ENCODE measurements around the gene CSF1. TPM values are rescaled to one million over a fixed set of nuclear protein-coding genes. Genes with fewer than 3 reads are reported as not detected.

Gene CSF1
- total RNA-seq, 2 experiments from 2014 or later, result 37.7 to 44.8 TPM

DNA sequence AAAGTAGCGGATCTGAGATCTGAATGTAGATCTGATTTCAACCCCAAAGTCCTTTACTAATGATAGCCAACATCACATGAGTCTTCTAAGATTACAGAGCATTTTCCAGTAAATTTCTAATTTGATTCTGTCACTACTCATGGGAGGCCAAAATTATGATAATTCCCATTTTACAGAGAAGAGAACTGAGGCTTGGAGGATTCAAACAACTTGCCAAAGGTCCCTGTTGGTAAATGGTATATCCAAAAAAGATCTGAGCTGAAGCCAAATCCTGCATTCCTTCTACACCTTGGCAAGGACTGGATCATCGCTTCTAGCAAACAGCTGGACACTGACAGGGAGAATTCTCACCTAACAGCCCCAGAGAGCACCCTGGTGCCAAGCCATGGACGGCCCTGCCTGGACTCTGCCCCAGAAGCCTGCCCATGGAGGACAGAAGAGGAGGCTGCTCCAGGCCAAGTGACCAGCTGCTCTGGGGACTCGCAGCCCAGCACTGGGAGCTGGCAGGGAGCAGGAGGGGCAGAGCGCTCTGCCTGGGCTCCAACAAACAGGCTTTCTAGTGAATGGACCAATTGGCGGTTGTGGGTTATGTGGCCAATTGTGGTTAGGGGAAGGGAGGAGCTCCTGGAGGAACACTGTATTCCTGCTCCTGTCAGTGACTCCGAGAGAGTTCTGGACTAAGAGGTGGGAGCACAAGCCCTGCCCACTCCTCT, 6.4 kb upstream of the CSF1 start:
- Mint-ChIP-seq H3K4me1 (peaks cover 29% of the 10 kb centered on the region), H3K4me3 (no peak overlapping the region), H3K9me3 (ENCODE audit: low read depth) (no peaks in the 10 kb centered on the region), H3K27ac (no peak overlapping the region), H3K27me3 (no peaks in the 10 kb centered on the region), H3K36me3 (ENCODE audit: low read depth) (peaks cover 5% of the 10 kb centered on the region)
- intact Hi-C loops (cut with DNase I, micrococcal nuclease), result no loop called here
- ChIA-PET CTCF (interaction anchor here (0.7 to 2.7 kb wide), 6 partner anchors 11 to 107 kb away, joined by 3 to 7 read pairs (median 4); partner anchors contain the start of gene AHCYL1), POLR2A (interaction anchor here (1.0 kb wide), 1 partner anchor 81 kb away, joined by 4 read pairs; the partner anchor contains the start of gene AHCYL1)
- ATAC-seq (no peak), DNase-seq (no peak)

DNA sequence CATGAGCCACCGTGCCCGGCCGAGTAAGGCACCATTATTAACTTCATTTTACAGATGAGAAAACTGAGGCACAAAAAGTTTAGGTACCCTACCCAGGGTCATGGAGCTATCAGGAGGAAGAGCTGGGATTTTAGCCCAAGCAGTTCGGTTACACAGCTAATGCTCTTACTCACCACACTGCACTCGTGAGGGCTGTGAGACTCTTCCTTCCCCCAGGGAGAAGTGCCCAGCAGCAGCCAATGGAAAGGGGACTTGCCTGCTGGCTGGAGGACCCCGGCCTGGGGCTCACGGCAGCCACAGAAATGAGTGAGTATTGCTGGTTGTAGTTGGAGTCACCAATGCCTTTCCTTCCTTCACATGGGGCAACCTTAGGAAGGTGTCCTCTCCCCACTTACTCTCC, 5.2 kb upstream of the CSF1 start:
- DNase-seq (no peak), ATAC-seq (no peak)
- CTCF ChIA-PET, result no interaction called here
- intact Hi-C loops (cut with DNase I, micrococcal nuclease), result no loop called here
- H3K9me3 Mint-ChIP-seq (ENCODE audit: low read depth), result no peaks in the 10 kb centered on the region
- H3K4me1 Mint-ChIP-seq, result peaks cover 41% of the 10 kb centered on the region
- POLR2A ChIA-PET, result no interaction called here
- no peaks in the 10 kb centered on the region for H3K27me3 Mint-ChIP-seq
- peak overlapping the region; percentile 98 for H3K27ac Mint-ChIP-seq
- H3K4me3 Mint-ChIP-seq, result peak overlapping the region; percentile 49
- H3K36me3 Mint-ChIP-seq (ENCODE audit: low read depth), result peaks cover 5% of the 10 kb centered on the region

DNA sequence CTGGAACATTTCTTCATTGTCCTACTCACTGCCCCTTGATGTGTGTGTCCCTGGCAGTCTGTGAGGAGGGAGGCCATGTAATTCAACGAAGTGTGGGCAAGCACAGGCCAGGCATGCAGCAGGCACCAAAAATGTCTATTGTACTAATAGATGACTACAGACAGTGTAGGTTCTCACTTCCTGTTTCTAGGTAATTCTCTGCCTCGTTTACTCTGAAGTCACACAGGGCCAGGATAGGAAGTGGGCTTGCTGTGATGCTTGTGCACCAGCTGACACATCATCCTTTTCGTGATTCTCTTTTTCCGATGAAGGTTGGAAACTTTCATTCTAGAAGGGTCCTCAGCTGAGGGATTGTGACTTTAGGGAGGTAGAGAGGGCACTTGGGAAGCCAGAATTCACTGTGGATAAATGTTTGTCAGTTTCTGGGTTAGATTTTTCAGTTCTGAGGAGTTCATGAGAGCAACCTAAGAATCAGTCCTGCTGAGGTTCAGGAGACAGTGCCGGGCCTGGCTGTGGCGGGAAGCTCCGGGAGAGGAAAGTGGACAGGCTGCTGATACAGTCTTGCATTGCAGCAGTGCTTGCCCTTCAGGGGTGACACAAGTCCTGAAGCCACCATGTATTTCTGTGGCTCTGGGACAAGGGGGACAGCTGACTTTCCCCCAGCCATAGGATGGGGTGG, 4.3 kb upstream of the CSF1 start:
- ATAC-seq, result peak; percentile 94
- Mint-ChIP-seq H3K36me3 (ENCODE audit: low read depth) (peaks cover 5% of the 10 kb centered on the region), H3K27ac (peak overlapping the region; percentile 98), H3K4me1 (peaks cover 41% of the 10 kb centered on the region), H3K27me3 (no peaks in the 10 kb centered on the region), H3K9me3 (ENCODE audit: low read depth) (no peaks in the 10 kb centered on the region), H3K4me3 (peak overlapping the region; percentile 49)
- peak; percentile 76 for DNase-seq
- ChIA-PET POLR2A (interaction anchor here (0.6 to 0.8 kb wide), 2 partner anchors 16 to 1227 kb away, joined by 3 to 4 read pairs; no protein-coding TSS in a partner anchor), CTCF (interaction anchor here (0.6 to 1.8 kb wide), 5 partner anchors 16 to 1237 kb away, joined by 3 to 7 read pairs (median 3); partner anchors contain the start of gene AHCYL1)
- intact Hi-C loops (cut with DNase I, micrococcal nuclease), result loop anchor here (1.0 to 2.0 kb wide), 6 partner anchors 16 to 129 kb away; partner anchors contain the start of genes AHCYL1 (in 1 of the 2) and STRIP1 (in 1 of the 2)

GRCh38 chr1:109906839-109907180, 3.8 kb upstream of the CSF1 start:
- intact Hi-C loops (cut with DNase I, micrococcal nuclease), result loop anchor here (1.0 to 2.0 kb wide), 6 partner anchors 17 to 130 kb away; partner anchors contain the start of genes AHCYL1 (in 1 of the 2) and STRIP1 (in 1 of the 2)
- Mint-ChIP-seq H3K27me3 (peaks cover 2% of the 10 kb centered on the region), H3K36me3 (ENCODE audit: low read depth) (peaks cover 7% of the 10 kb centered on the region), H3K27ac (peak overlapping the region; percentile 98), H3K9me3 (ENCODE audit: low read depth) (no peaks in the 10 kb centered on the region), H3K4me1 (peaks cover 44% of the 10 kb centered on the region), H3K4me3 (no peak overlapping the region)
- POLR2A ChIA-PET, result interaction anchor here (0.6 to 0.8 kb wide), 2 partner anchors 17 to 1228 kb away, joined by 3 to 4 read pairs; no protein-coding TSS in a partner anchor
- DNase-seq (no peak), ATAC-seq (no peak)
- CTCF ChIA-PET, result interaction anchor here (0.6 to 1.8 kb wide), 6 partner anchors 78 to 1236 kb away, joined by 3 to 7 read pairs (median 4); partner anchors contain the start of gene AHCYL1

GRCh38 chr1:109907190-109907774, 3.4 kb upstream of the CSF1 start:
- DNase-seq (no peak), ATAC-seq (no peak)
- Mint-ChIP-seq H3K4me3 (no peak overlapping the region), H3K4me1 (peaks cover 49% of the 10 kb centered on the region), H3K9me3 (ENCODE audit: low read depth) (no peaks in the 10 kb centered on the region), H3K27ac (peak overlapping the region; percentile 76), H3K36me3 (ENCODE audit: low read depth) (peaks cover 10% of the 10 kb centered on the region), H3K27me3 (peaks cover 2% of the 10 kb centered on the region)
- CTCF ChIA-PET, result interaction anchor here (0.6 to 1.8 kb wide), 7 partner anchors 76 to 143 kb away, joined by 3 to 7 read pairs (median 3); partner anchors contain the start of genes AHCYL1 and EPS8L3
- POLR2A ChIA-PET, result interaction anchor here (0.6 kb wide), 1 partner anchor 71 kb away, joined by 3 read pairs; no protein-coding TSS in a partner anchor
- intact Hi-C loops (cut with DNase I, micrococcal nuclease), result loop anchor here (2.0 kb wide), 2 partner anchors 116 to 130 kb away; no protein-coding TSS in a partner anchor

DNA sequence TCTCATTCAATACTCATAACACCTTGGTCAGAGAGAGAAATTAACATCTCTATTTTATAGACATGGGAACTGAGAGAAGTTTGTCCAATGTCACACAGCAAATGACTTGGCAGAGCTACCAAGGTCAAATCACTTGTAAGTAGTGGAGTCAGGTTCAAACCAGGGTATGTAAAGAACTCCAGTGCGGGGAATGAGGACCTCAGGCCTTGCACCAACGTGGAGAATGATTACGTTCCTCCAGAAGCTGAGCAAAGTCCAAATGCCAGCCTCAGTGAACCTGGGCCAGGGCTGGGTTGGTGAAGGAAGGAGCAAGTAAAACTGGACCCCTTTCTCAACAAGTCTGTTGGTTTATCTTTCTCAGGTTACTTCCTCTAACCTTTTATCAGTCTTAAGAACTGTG, 1.8 kb upstream of the CSF1 start:
- H3K9me3 Mint-ChIP-seq (ENCODE audit: low read depth), result no peaks in the 10 kb centered on the region
- H3K36me3 Mint-ChIP-seq (ENCODE audit: low read depth), result peaks cover 11% of the 10 kb centered on the region
- H3K27ac Mint-ChIP-seq, result no peak overlapping the region
- peaks cover 2% of the 10 kb centered on the region for H3K27me3 Mint-ChIP-seq
- ChIA-PET CTCF (interaction anchor here (1.1 to 1.4 kb wide), 3 partner anchors 15 to 132 kb away, joined by 3 to 7 read pairs (median 4); no protein-coding TSS in a partner anchor), POLR2A (no interaction called here)
- H3K4me3 Mint-ChIP-seq, result no peak overlapping the region
- H3K4me1 Mint-ChIP-seq, result peaks cover 60% of the 10 kb centered on the region
- DNase-seq (no peak), ATAC-seq (no peak)
- intact Hi-C loops (cut with DNase I, micrococcal nuclease), result no loop called here

GRCh38 chr1:109909561-109909960, 1.1 kb upstream of the CSF1 start:
- Mint-ChIP-seq H3K36me3 (ENCODE audit: low read depth) (peaks cover 15% of the 10 kb centered on the region), H3K4me1 (peaks cover 62% of the 10 kb centered on the region), H3K27me3 (peaks cover 2% of the 10 kb centered on the region), H3K9me3 (ENCODE audit: low read depth) (no peaks in the 10 kb centered on the region), H3K4me3 (peak overlapping the region; percentile 78), H3K27ac (peak overlapping the region; percentile 85)
- intact Hi-C loops (cut with DNase I, micrococcal nuclease), result no loop called here
- CTCF ChIA-PET, result interaction anchor here (0.6 to 0.7 kb wide), 3 partner anchors 27 to 141 kb away, joined by 3 to 4 read pairs (median 3); no protein-coding TSS in a partner anchor
- DNase-seq, result no peak
- no peak for ATAC-seq
- POLR2A ChIA-PET, result no interaction called here

DNA sequence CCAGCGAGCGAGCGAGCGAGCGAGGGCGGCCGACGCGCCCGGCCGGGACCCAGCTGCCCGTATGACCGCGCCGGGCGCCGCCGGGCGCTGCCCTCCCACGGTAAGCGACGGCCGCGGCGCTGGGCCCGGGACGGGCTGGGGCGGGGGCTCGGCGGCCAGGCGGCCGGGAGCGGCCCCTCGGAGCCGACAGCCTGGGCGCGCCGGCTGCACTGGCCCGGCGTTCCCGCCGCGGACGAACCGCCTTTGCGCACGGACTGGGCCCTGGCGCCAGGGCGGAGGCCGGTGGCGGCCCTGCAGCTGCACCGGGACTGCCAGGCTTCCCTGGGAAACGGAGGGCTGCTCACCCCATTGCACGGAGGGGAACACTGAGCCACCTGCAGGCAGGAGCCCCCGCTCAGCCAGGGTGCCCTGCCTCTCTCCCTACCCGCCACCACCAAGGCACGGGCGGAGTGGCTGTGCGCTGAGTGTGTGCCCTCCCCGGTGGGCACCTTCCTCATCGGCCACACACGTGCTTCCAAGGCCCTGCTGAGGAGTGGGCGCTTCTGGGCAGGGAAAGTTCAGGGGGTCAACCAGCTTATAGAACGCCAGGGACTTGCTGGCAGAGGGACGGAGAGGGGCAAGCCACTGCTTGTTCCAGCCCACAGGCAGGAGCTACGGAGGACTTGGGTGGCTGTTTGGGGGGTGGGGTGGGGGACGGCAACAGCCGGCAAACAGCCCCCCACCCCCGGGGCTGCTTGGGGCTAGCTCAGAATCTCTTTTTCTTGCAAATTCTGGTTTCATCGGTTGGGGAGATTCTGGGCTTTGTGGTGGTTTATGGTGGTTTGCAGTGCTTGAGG, 532 bp downstream of the CSF1 start:
- ChIA-PET POLR2A (interaction anchor here (0.6 to 1.3 kb wide), 3 partner anchors 73 to 693 kb away, joined by 3 to 4 read pairs (median 3); partner anchors contain the start of gene AHCYL1), CTCF (interaction anchor here (0.9 to 2.2 kb wide), 3 partner anchors 9 to 134 kb away, joined by 3 to 7 read pairs (median 4); no protein-coding TSS in a partner anchor)
- peak overlapping the region; percentile 78 for H3K4me3 Mint-ChIP-seq
- intact Hi-C loops (cut with DNase I, micrococcal nuclease), result loop anchor here (1.0 to 5.0 kb wide), 3 partner anchors 47 to 134 kb away; no protein-coding TSS in a partner anchor
- H3K27me3 Mint-ChIP-seq, result peaks cover 2% of the 10 kb centered on the region
- no peaks in the 10 kb centered on the region for H3K9me3 Mint-ChIP-seq (ENCODE audit: low read depth)
- H3K36me3 Mint-ChIP-seq (ENCODE audit: low read depth), result peaks cover 18% of the 10 kb centered on the region
- DNase-seq (peak; percentile 42), ATAC-seq (peak; percentile 5)
- peak overlapping the region; percentile 85 for H3K27ac Mint-ChIP-seq
- H3K4me1 Mint-ChIP-seq, result peaks cover 52% of the 10 kb centered on the region

GRCh38 chr1:109912214-109912861, 1.7 kb downstream of the CSF1 start:
- DNase-seq, result no peak
- peak overlapping the region; percentile 74 for H3K4me3 Mint-ChIP-seq
- intact Hi-C loops (cut with DNase I, micrococcal nuclease), result loop anchor here in 1 of 2 experiments (5.0 kb wide), 1 partner anchor 120 kb away; no protein-coding TSS in a partner anchor
- peak overlapping the region; percentile 61 for H3K27ac Mint-ChIP-seq
- H3K4me1 Mint-ChIP-seq, result peaks cover 41% of the 10 kb centered on the region
- ChIA-PET POLR2A (no interaction called here), CTCF (interaction anchor here (1.0 to 3.7 kb wide), 4 partner anchors 22 to 135 kb away, joined by 3 to 11 read pairs (median 6); partner anchors contain the start of gene AHCYL1)
- no peak for ATAC-seq
- peaks cover 2% of the 10 kb centered on the region for H3K27me3 Mint-ChIP-seq
- H3K36me3 Mint-ChIP-seq (ENCODE audit: low read depth), result peaks cover 29% of the 10 kb centered on the region
- H3K9me3 Mint-ChIP-seq (ENCODE audit: low read depth), result no peaks in the 10 kb centered on the region

DNA sequence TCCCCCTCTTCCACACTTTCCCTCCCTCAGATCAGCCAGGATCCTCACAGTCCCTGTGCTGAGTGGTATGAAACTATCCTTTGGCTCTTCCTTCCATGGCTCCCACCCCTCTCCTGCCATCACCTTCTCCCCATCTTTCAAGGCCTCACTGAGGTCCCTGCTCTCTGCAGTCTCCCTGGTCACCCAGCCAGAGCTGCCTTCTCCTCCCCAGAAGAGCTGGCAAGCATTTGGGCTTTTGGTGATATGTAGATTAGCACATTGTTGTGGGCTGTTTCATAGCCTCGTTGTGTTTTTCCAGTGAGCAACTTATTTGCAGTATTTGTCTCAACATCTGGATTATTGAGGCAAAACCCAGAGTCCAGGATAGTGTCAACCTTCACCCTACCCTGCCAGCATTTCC, 2.2 kb downstream of the CSF1 start:
- peaks cover 35% of the 10 kb centered on the region for H3K4me1 Mint-ChIP-seq
- intact Hi-C loops (cut with DNase I, micrococcal nuclease), result loop anchor here in 1 of 2 experiments (5.0 kb wide), 1 partner anchor 121 kb away; no protein-coding TSS in a partner anchor
- peaks cover 33% of the 10 kb centered on the region for H3K36me3 Mint-ChIP-seq (ENCODE audit: low read depth)
- CTCF ChIA-PET, result interaction anchor here (1.0 to 3.7 kb wide), 4 partner anchors 10 to 71 kb away, joined by 3 to 11 read pairs (median 4); partner anchors contain the start of gene AHCYL1
- H3K9me3 Mint-ChIP-seq (ENCODE audit: low read depth), result no peaks in the 10 kb centered on the region
- POLR2A ChIA-PET, result no interaction called here
- peak overlapping the region; percentile 1 for H3K27ac Mint-ChIP-seq
- ATAC-seq (no peak), DNase-seq (no peak)
- H3K4me3 Mint-ChIP-seq, result peak overlapping the region; percentile 74
- H3K27me3 Mint-ChIP-seq, result peaks cover 2% of the 10 kb centered on the region
